SK-N-SH (cell line): ENCODE measurements around the gene TBCEL. TPM values are rescaled to one million over a fixed set of nuclear protein-coding genes. Genes with fewer than 3 reads are reported as not detected.

Experiments
- CHD2 ChIP-seq: fragments of 150-350 bp; IDR thresholded peaks from 2 replicates; pipeline ENCODE4 v1.6.1; 2018; ENCODE audit warnings: low read length; ENCODE audit not compliant: partially characterized antibody
- FOSL2 ChIP-seq: IDR thresholded peaks from 2 replicates; pipeline ENCODE4 v1.4.0; 2012; ENCODE audit warnings: low read depth, mild to moderate bottlenecking, moderate library complexity, borderline replicate concordance
- FOXJ3 ChIP-seq: sonication (generic); formaldehyde crosslinking; IDR thresholded peaks from 2 replicates; pipeline ENCODE4 v1.5.1; 2020; ENCODE audit warnings: mild to moderate bottlenecking, missing genetic modification reagents
- FOXM1 ChIP-seq: IDR thresholded peaks from 2 replicates; pipeline ENCODE4 v1.4.0; 2012; ENCODE audit warnings: low read depth, mild to moderate bottlenecking
- GATA2 ChIP-seq: sonication (generic); formaldehyde crosslinking; IDR thresholded peaks from 2 replicates; pipeline ENCODE4 v1.5.0; 2020; ENCODE audit warnings: mild to moderate bottlenecking, missing genetic modification reagents
- JUND ChIP-seq: IDR thresholded peaks from 2 replicates; pipeline ENCODE4 v1.4.0; 2012
- MEF2A ChIP-seq: IDR thresholded peaks from 2 replicates; pipeline ENCODE4 v1.4.0; 2012; ENCODE audit warnings: low read depth, borderline replicate concordance
- MXI1 ChIP-seq: IDR thresholded peaks from 2 replicates; pipeline ENCODE4 v1.6.1; 2012; ENCODE audit warnings: mild to moderate bottlenecking, low read depth, low read length, improper control_type of control experiment
- NFIC ChIP-seq: IDR thresholded peaks from 2 replicates; pipeline ENCODE4 v1.4.0; 2012; ENCODE audit warnings: borderline replicate concordance
- NRF1 ChIP-seq: IDR thresholded peaks from 2 replicates; pipeline ENCODE4 v1.6.1; 2012; ENCODE audit warnings: low read depth, mild to moderate bottlenecking, low read length
- POLR2AphosphoS5 ChIP-seq: IDR thresholded peaks from 2 replicates; pipeline ENCODE4 v1.6.1; 2012; ENCODE audit warnings: low read depth, low read length
- RAD21 ChIP-seq: IDR thresholded peaks from 2 replicates; pipeline ENCODE4 v1.6.1; 2012; ENCODE audit warnings: mild to moderate bottlenecking, low read length
- RCOR1 ChIP-seq: fragments of 150-350 bp; IDR thresholded peaks from 2 replicates; pipeline ENCODE4 v1.6.1; 2017; ENCODE audit warnings: antibody characterized with exemption, low read length
- RFX5 ChIP-seq: IDR thresholded peaks from 2 replicates; pipeline ENCODE4 v1.6.1; 2012; ENCODE audit warnings: mild to moderate bottlenecking, improper control_type of control experiment, low read length
- RXRA ChIP-seq: IDR thresholded peaks from 2 replicates; pipeline ENCODE4 v1.4.0; 2012; ENCODE audit warnings: low read depth, mild to moderate bottlenecking, borderline replicate concordance
- SIN3A ChIP-seq: IDR thresholded peaks from 2 replicates; pipeline ENCODE4 v1.6.1; 2012; ENCODE audit warnings: low read depth, mild to moderate bottlenecking, low read length, moderate library complexity, borderline replicate concordance
- SMC3 ChIP-seq: IDR thresholded peaks from 2 replicates; pipeline ENCODE4 v1.6.1; 2012; ENCODE audit warnings: low read depth, low read length, improper control_type of control experiment
- TAF1 ChIP-seq: IDR thresholded peaks from 2 replicates; pipeline ENCODE4 v1.6.1; 2012; ENCODE audit warnings: low read depth, mild to moderate bottlenecking, low read length, moderate library complexity, borderline replicate concordance
- TCF12 ChIP-seq: IDR thresholded peaks from 2 replicates; pipeline ENCODE4 v1.4.0; 2012
- YY1 ChIP-seq: IDR thresholded peaks from 2 replicates; pipeline ENCODE4 v1.4.0; 2012; ENCODE audit warnings: low read depth, mild to moderate bottlenecking
- polyA plus RNA-seq, 3 experiments: library from polyadenylated mRNA; depleted of rRNA; stranded (reverse); fragments of >200 nt; gene quantifications; 2 replicates each; pipeline ENCODE4 v1.2.3, GENCODE V29; 2012
- TF ChIP-seq, protein P1 (sequence below): fragments of 200-600 bp; sonication (generic); IDR thresholded peaks from 2 replicates; pipeline ENCODE4 v1.6.1; 2017; ENCODE audit warnings: antibody characterized with exemption, mild to moderate bottlenecking, moderate library complexity
- TF ChIP-seq, protein P2 (sequence below): IDR thresholded peaks from 2 replicates; pipeline ENCODE4 v1.4.0; 2012; ENCODE audit warnings: low read depth, borderline replicate concordance
- TF ChIP-seq, protein P3 (sequence below): IDR thresholded peaks from 2 replicates; pipeline ENCODE4; 2012
- TF ChIP-seq, protein P4 (sequence below): fragments of 150-350 bp; IDR thresholded peaks from 2 replicates; pipeline ENCODE4 v1.6.1; 2016; ENCODE audit warnings: mild to moderate bottlenecking, low read depth, low read length
- TF ChIP-seq, protein P5 (sequence below): IDR thresholded peaks from 2 replicates; pipeline ENCODE4 v1.6.1; 2012; ENCODE audit warnings: mild to moderate bottlenecking, low read depth, low read length, moderate library complexity

TBCEL gene
- polyA plus RNA-seq, 1 of the 3 experiments (the other 2 are of a cell fraction) = 5.9 TPM

DNA sequence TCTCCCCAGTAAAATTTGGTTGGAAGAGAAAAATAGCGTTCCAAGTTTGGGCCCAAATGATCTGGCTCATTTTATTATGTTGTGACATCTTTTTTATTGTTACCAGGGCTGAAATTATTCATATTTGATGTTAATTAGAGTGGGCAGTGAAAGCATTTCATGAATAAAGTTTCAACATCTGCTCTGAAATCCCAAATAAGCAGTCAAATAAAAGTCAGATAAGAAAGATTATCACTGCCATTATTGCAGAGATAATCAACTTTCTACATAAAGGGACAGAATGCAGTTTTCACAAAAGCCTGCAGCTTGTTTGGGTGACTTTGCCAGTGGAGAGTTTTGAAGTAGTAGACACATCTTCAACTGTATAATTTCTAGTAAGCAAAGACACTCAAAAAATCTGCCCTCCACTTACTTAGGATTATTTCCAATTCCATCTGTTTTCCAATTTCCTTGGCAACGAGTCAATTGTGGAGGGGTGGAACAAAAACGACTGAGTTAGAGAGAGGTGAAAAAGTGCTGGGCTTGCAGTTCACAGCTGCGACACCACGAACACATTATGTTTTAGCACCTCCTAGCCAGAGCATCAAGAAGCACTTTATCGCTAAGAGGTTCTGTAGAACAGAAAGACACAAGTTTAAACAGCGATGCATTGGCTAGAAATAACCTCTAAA is 86.1 kb downstream of the TBCEL start (continued):
- TF ChIP-seq, protein P1, sequence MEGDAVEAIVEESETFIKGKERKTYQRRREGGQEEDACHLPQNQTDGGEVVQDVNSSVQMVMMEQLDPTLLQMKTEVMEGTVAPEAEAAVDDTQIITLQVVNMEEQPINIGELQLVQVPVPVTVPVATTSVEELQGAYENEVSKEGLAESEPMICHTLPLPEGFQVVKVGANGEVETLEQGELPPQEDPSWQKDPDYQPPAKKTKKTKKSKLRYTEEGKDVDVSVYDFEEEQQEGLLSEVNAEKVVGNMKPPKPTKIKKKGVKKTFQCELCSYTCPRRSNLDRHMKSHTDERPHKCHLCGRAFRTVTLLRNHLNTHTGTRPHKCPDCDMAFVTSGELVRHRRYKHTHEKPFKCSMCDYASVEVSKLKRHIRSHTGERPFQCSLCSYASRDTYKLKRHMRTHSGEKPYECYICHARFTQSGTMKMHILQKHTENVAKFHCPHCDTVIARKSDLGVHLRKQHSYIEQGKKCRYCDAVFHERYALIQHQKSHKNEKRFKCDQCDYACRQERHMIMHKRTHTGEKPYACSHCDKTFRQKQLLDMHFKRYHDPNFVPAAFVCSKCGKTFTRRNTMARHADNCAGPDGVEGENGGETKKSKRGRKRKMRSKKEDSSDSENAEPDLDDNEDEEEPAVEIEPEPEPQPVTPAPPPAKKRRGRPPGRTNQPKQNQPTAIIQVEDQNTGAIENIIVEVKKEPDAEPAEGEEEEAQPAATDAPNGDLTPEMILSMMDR = no peak
- TF ChIP-seq TAF1 = no peak
- TF ChIP-seq MEF2A = no peak
- no peak for TF ChIP-seq FOSL2
- TF ChIP-seq YY1 = no peak
- TF ChIP-seq, protein P2, sequence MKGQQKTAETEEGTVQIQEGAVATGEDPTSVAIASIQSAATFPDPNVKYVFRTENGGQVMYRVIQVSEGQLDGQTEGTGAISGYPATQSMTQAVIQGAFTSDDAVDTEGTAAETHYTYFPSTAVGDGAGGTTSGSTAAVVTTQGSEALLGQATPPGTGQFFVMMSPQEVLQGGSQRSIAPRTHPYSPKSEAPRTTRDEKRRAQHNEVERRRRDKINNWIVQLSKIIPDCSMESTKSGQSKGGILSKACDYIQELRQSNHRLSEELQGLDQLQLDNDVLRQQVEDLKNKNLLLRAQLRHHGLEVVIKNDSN = no peak
- TF ChIP-seq FOXM1 = no peak
- no peak for TF ChIP-seq SIN3A
- TF ChIP-seq GATA2 (CRISPR knock-in tag) = peak; percentile 84
- TF ChIP-seq, protein P3, sequence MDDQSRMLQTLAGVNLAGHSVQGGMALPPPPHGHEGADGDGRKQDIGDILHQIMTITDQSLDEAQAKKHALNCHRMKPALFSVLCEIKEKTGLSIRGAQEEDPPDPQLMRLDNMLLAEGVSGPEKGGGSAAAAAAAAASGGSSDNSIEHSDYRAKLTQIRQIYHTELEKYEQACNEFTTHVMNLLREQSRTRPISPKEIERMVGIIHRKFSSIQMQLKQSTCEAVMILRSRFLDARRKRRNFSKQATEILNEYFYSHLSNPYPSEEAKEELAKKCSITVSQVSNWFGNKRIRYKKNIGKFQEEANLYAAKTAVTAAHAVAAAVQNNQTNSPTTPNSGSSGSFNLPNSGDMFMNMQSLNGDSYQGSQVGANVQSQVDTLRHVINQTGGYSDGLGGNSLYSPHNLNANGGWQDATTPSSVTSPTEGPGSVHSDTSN = no peak
- TF ChIP-seq, protein P4, sequence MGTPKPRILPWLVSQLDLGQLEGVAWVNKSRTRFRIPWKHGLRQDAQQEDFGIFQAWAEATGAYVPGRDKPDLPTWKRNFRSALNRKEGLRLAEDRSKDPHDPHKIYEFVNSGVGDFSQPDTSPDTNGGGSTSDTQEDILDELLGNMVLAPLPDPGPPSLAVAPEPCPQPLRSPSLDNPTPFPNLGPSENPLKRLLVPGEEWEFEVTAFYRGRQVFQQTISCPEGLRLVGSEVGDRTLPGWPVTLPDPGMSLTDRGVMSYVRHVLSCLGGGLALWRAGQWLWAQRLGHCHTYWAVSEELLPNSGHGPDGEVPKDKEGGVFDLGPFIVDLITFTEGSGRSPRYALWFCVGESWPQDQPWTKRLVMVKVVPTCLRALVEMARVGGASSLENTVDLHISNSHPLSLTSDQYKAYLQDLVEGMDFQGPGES = no peak
- TF ChIP-seq RCOR1 = peak; percentile 84
- no peak for TF ChIP-seq FOXJ3 (CRISPR knock-in tag)
- TF ChIP-seq CHD2 = peak; percentile 36
- TF ChIP-seq, protein P5, sequence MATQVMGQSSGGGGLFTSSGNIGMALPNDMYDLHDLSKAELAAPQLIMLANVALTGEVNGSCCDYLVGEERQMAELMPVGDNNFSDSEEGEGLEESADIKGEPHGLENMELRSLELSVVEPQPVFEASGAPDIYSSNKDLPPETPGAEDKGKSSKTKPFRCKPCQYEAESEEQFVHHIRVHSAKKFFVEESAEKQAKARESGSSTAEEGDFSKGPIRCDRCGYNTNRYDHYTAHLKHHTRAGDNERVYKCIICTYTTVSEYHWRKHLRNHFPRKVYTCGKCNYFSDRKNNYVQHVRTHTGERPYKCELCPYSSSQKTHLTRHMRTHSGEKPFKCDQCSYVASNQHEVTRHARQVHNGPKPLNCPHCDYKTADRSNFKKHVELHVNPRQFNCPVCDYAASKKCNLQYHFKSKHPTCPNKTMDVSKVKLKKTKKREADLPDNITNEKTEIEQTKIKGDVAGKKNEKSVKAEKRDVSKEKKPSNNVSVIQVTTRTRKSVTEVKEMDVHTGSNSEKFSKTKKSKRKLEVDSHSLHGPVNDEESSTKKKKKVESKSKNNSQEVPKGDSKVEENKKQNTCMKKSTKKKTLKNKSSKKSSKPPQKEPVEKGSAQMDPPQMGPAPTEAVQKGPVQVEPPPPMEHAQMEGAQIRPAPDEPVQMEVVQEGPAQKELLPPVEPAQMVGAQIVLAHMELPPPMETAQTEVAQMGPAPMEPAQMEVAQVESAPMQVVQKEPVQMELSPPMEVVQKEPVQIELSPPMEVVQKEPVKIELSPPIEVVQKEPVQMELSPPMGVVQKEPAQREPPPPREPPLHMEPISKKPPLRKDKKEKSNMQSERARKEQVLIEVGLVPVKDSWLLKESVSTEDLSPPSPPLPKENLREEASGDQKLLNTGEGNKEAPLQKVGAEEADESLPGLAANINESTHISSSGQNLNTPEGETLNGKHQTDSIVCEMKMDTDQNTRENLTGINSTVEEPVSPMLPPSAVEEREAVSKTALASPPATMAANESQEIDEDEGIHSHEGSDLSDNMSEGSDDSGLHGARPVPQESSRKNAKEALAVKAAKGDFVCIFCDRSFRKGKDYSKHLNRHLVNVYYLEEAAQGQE = no peak
- no peak for TF ChIP-seq NFIC
- peak; percentile 50 for TF ChIP-seq MXI1
- no peak for TF ChIP-seq NRF1
- TF ChIP-seq RXRA = no peak
- no peak for TF ChIP-seq TCF12
- TF ChIP-seq JUND = no peak
- no peak for TF ChIP-seq POLR2AphosphoS5
- no peak; the same call in 1 of the 2 replicates for TF ChIP-seq RAD21
- no peak for TF ChIP-seq RFX5
- no peak for TF ChIP-seq SMC3
